Large intestine (tissue), 3 donors: ENCODE measurements around the gene JMJD8. TPM values are rescaled to one million over a fixed set of nuclear protein-coding genes. Genes with fewer than 3 reads are reported as not detected.
A peak's percentile ranks its signal among the peaks of the same experiment; 100 is the strongest.
"Not testable (repeated sequence)": the region's sequence is repeated elsewhere in the genome, so short reads cannot be mapped to it uniquely, and the experiment has no call there.

Experiments
- DNase-seq, 2 donors: peaks; one replicate each; pipeline versions ENCODE4 v3.0.0 to v3.0.0-alpha.2; 2013
- H3K27ac ChIP-seq: one replicate; pipeline ENCODE4 v1.5.1; 2013; ENCODE audit warnings: low read length
- H3K27me3 ChIP-seq: 2 replicates; pipeline ENCODE4 v1.6.1; 2013; ENCODE audit warnings: low read length; ENCODE audit not compliant: control insufficient read depth, insufficient read depth
- H3K36me3 ChIP-seq: 2 replicates; pipeline ENCODE4 v1.6.1; 2013; ENCODE audit warnings: low read length; ENCODE audit not compliant: control insufficient read depth, insufficient read depth
- H3K4me1 ChIP-seq: one replicate; pipeline ENCODE4 v1.6.1; 2013; ENCODE audit warnings: low read length; ENCODE audit not compliant: control insufficient read depth, insufficient read depth
- H3K4me3 ChIP-seq: one replicate; pipeline ENCODE4 v1.5.1; 2013; ENCODE audit warnings: low read length
- H3K9me3 ChIP-seq: one replicate; pipeline ENCODE4 v1.6.1; 2013; ENCODE audit warnings: mild to moderate bottlenecking, low read depth, low read length, moderate library complexity; ENCODE audit not compliant: control insufficient read depth
- WGBS: methylation state at CpG from one replicate; pipeline ENCODE4 v1.1.5; 2013; ENCODE audit warnings: low lambda C conversion rate; ENCODE audit not compliant: insufficient coverage; 5-methylcytosine and 5-hydroxymethylcytosine counted together
- polyA plus RNA-seq: library from polyadenylated mRNA; unstranded; fragments of 120-200 nt; gene quantifications from one replicate; pipeline ENCODE4 v1.2.1, GENCODE V29; 2013

Gene JMJD8
- polyA plus RNA-seq, 1 donor = 38.9 TPM

DNA sequence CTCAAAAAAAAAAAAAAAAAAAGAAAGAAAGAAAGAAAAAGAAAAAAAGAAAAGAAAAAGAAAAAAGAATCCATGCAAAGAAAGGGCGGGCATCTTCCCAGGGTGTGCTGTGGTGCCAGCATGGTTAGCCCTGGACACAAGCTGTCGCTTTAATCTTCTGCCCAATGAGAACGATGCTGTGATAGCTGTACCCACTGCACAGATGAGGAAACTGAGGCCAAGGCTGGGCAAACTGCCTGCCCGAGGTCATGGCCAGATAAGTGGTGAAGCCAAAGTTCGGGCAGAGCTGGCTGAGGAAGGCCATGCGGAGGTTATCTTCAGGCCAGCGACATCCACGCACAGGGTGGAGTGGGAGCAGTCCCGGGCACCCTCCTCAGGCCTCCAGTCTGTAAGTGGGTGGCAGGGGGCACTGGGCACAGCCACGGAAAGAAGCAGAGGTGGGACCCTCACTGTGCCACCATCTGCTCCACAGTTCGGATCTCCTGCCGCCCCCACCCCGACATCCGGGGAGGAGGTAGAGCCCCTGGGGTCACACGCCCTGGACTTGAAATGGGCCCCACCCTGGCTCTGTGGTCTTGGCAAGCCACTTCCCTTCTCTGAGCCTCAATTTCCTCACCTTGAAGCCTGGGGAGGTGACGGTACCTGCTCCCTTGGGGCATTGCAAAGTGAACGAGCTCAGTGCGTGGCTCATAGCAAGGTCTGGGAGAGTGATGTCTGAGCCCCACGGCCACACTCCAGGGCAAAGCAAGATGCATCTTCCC is 15.0 kb upstream of the JMJD8 start:
- Histone ChIP-seq H3K27ac (no peak overlapping the region), H3K4me3 (no peak overlapping the region), H3K27me3 (peaks cover 91% of the 10 kb centered on the region), H3K36me3 (no peaks in the 10 kb centered on the region), H3K4me1 (peaks cover 12% of the 10 kb centered on the region), H3K9me3 (peaks cover 18% of the 10 kb centered on the region)
- WGBS = no CpG with 5 or more reads among the region's 19 CpGs
- DNase-seq = no peak

DNA sequence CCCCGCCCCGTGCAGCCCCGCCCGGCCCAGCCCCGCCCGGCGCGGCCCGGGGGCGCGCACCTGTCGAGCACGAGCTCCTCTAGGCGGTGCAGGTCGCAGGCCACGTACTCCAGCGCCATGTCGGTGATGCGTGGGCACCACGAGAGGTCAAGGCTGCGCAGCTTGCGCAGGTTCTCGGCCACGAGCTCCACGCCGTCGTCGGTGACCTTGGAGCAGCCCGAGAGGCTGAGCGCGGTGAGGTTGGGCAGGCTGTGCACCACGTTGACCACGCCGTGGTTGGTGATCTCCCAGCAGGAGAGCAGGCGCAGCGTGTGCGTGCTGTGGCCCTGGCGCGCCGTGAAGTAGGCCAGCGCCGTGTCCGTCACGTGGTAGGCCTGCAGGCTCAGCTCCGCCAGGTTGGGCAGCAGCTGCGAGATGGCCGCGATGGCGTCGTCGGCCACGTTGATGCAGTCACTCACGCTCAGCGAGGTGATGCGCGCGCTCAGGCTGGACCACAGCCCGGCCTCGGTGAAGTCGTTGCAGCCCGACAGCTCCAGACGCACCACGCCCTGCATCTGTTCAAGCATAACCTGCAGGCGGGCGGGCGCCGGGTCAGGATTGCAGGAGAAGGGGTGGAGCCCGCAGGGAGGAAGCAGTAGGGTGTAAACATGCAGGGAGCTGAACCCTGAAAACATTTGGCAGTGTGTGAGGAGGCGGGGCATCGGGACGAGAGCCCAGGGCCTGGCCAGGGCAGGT is 11.4 kb upstream of the JMJD8 start:
- WGBS = no CpG with 5 or more reads among the region's 71 CpGs
- H3K4me3 ChIP-seq = no peak overlapping the region
- H3K27ac ChIP-seq = no peak overlapping the region
- peaks cover 13% of the 10 kb centered on the region for H3K4me1 ChIP-seq
- H3K27me3 ChIP-seq = peaks cover 83% of the 10 kb centered on the region
- H3K36me3 ChIP-seq = no peaks in the 10 kb centered on the region
- DNase-seq = peak in 1 of 2 donors; percentile 62
- H3K9me3 ChIP-seq = peaks cover 18% of the 10 kb centered on the region

DNA sequence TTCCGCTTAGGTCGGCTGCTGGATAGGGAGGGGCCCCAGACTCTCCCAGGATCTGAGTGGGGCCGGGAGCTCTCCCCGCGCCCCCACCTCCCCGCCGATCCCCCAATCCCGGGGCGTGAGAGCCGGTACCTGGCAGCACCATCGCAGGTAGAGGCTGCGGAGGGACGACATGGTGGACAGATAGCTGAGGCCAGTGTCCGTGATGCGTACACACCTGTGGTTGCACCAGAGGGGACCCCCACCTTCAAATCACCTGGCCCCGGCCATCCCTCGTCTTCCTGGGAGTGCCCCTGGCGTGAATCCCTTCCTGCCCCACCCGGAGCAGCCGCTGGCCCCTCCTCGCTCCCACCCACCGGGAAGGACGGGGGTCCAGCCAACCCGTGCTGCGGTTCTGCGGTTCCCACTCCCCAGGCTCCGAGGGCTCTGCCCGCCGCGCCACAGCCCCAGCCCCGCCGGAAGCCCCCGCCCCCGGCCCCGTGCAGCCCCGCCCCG is 10.8 kb upstream of the JMJD8 start:
- no CpG with 5 or more reads among the region's 37 CpGs for WGBS
- no peak overlapping the region for H3K4me3 ChIP-seq
- no peak overlapping the region for H3K27ac ChIP-seq
- peaks cover 13% of the 10 kb centered on the region for H3K4me1 ChIP-seq
- DNase-seq = no peak
- peaks cover 18% of the 10 kb centered on the region for H3K9me3 ChIP-seq
- H3K36me3 ChIP-seq = no peaks in the 10 kb centered on the region
- H3K27me3 ChIP-seq = peaks cover 77% of the 10 kb centered on the region

DNA sequence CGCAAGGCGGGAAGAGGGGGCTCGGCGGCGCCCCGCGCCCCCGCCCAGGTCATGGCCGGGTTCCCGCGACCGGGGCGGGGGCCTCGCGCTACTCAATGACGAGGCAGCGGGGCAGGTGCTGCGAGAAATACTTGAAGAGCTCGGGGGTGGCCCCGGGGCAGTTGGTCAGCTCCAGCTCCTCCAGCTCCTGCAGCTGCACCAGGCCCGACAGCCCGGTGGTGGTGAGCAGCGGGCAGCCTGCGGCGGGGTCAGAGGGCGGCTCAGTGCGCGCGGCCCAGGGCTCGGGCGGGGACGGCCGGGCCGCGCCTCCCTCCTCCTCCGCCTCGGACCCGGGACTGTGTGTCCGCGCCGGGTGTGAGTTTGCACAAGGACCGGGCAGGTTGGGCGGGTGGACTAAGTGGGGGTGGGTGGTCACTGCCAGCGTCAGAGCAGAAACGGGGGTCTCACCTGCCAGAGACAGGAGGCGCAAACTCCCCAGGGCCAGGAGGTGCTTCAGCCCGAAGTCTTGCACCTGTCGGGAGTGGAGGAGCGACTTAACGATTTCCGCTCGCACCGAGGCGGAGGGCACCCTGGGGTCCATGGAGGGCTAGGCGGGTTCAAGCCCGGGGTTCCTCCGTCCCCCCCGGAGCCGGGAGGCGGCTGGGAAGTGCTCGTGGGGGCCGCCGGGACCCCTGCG is 10.2 kb upstream of the JMJD8 start:
- H3K27me3 ChIP-seq = peaks cover 71% of the 10 kb centered on the region
- no peak overlapping the region for H3K4me3 ChIP-seq

DNA sequence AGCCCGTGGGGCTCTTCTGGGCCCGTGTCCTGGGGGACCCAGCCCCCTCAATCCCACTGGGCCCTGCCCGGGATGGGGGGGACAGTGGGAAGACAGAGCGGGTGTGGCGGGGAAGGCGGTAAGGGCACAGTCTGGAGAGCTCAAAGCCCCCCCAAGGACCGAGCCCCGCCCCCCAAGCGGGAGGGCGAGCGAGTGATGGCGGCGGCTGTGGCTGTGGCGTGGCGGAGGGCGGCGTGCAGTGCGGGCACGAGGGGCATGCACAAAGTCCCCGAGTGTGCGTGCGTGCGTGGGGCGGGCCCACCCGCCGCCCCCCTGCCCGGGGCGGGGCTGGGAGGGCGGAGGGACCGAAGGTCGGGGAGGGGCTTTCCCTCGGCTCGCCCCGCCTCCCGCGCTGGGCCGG is 9.6 kb upstream of the JMJD8 start:
- WGBS = no CpG with 5 or more reads among the region's 37 CpGs

More for the DNA sequence above, 10.2 kb upstream of the JMJD8 start:
- no peak for DNase-seq
- Histone ChIP-seq H3K36me3 (no peaks in the 10 kb centered on the region), H3K4me1 (peaks cover 17% of the 10 kb centered on the region), H3K9me3 (peaks cover 18% of the 10 kb centered on the region), H3K27ac (no peak overlapping the region)
- WGBS = no CpG with 5 or more reads among the region's 64 CpGs

DNA sequence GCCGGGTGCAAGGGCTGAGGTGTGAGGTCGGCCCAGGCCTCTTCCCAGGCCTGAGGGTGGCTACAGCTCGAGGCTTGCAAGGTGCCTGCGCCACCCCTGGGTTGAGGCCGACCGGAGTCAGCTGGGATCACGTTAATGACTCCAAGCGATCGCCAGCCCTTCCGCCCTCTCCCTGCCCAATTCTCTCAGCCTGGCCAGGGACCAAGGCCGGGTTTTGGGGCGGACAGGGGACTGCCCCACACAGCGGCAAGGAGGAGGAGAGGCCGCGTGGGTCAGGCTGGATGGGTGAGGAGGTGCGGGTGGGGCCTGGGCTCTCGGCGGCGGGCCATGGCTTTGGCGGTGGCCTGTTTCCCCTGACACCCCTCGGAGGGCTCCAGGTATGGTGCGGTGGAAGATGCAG is 9.2 kb upstream of the JMJD8 start:
- no peaks in the 10 kb centered on the region for H3K36me3 ChIP-seq
- no peak for DNase-seq
- peaks cover 18% of the 10 kb centered on the region for H3K9me3 ChIP-seq
- no peak overlapping the region for H3K27ac ChIP-seq
- H3K4me1 ChIP-seq = peaks cover 21% of the 10 kb centered on the region
- no CpG with 5 or more reads among the region's 22 CpGs for WGBS
- H3K4me3 ChIP-seq = no peak overlapping the region
- peaks cover 63% of the 10 kb centered on the region for H3K27me3 ChIP-seq

More for the DNA sequence above, 9.6 kb upstream of the JMJD8 start:
- Histone ChIP-seq H3K27me3 (peaks cover 66% of the 10 kb centered on the region), H3K4me3 (no peak overlapping the region), H3K36me3 (no peaks in the 10 kb centered on the region), H3K4me1 (peaks cover 21% of the 10 kb centered on the region), H3K27ac (no peak overlapping the region), H3K9me3 (peaks cover 18% of the 10 kb centered on the region)
- DNase-seq = peak in 1 of 2 donors; percentile 38

DNA sequence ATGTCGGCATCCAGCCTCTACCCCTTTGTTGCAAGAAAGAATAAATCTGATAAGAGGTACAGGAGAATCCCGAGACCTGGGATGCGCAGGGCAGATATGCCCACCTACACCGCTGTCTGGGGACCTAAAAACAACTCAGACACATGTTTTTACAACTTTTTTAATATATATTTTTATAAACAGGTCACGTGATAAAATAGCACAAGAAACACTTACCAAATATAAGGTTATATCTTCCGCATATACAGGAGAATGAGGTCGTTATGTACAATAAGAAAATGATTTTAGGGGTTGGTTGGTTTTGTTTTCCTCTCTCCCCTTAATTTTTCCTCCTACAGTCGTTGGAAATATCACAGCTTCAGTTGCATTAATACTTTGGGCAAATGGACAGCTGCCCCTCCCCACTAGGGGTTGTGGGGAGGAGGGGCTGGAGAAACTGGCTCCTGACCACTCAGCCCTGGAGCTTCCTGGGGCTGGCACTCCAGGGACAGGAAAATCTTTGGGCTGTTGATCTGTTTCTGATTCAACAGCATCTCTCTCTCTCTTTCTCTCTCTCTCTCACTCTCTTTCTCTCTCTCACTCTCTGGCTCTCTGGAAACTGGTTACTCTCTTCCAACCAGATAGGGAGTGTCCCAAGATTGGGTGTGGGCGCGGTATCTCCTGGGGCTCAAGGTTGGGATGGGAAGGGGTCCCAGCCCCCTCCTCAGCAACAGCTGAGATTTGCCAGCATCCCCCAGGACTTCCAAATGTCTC is 8.4 kb upstream of the JMJD8 start:
- Histone ChIP-seq H3K27me3 (peaks cover 57% of the 10 kb centered on the region), H3K4me1 (peaks cover 21% of the 10 kb centered on the region)

DNA sequence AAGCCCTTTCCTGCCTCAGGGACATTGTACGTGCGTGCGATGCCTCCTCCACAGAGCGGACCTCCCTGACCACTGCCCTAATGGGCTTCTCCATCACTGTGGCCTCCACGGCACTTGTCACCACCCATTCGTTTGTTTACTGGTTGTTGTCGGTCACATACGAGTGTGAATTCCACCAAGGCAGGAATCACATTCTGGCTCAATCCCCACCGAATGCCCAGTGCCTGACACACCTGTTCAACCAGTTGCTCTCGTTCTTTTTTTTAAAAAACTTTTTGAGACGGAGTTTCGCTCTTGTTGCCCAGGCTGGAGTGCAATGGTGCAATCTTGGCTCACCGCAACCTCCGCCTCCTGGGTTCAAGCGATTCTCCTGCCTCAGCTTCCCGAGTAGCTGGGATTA is 7.1 kb upstream of the JMJD8 start:
- Histone ChIP-seq H3K36me3 (peaks cover 13% of the 10 kb centered on the region), H3K9me3 (peaks cover 24% of the 10 kb centered on the region), H3K4me1 (peaks cover 21% of the 10 kb centered on the region), H3K27me3 (peaks cover 47% of the 10 kb centered on the region)
- not testable (repeated sequence) for DNase-seq, H3K4me3 ChIP-seq, H3K27ac ChIP-seq
- WGBS = no CpG with 5 or more reads among the region's 16 CpGs

More for the DNA sequence above, 8.4 kb upstream of the JMJD8 start:
- no peak overlapping the region for H3K27ac ChIP-seq
- no peak for DNase-seq
- H3K36me3 ChIP-seq = peaks cover 5% of the 10 kb centered on the region
- 63% methylated on average over 5 of the region's 10 CpGs for WGBS
- H3K9me3 ChIP-seq = peaks cover 18% of the 10 kb centered on the region
- H3K4me3 ChIP-seq = no peak overlapping the region

DNA sequence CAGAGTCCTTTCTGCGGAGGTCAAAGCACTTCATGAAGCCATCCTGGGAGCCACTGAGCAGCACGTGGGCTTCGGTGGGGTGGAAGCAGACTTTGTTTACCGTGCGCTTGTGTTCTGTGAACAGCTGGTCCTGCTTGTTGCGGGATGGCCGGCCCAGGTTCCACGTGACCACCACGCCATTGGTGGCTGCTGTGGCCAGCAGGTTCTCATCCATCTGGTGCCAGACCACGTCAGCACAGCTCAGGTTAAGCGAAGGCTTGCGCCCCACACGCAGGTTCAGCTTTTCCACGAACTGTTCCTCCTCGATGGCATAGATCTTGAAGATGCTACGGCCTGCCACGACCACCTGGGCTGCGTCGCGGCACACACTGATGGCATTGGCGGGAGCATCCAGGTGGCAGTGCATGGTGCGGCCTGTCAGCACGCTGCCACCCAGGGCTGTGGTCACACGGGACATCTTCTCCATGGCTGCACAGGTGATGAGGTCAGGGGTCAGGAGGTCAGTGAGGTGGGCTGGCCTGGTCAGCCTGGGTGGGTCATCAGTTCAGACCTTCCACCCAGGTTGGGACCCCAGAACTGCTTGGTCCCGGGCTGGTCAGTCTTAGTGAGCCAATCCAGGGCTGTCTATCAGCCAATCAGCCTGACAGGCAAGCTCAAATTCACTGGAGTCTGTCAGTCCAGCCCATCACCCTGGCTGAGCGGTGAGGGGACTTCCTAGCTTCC is 5.2 kb upstream of the JMJD8 start:
- H3K9me3 ChIP-seq = peaks cover 19% of the 10 kb centered on the region
- no peak for DNase-seq
- no peak overlapping the region for H3K27ac ChIP-seq
- WGBS = no CpG with 5 or more reads among the region's 26 CpGs
- peaks cover 19% of the 10 kb centered on the region for H3K36me3 ChIP-seq
- peak overlapping the region; percentile 71 for H3K4me3 ChIP-seq
- peaks cover 29% of the 10 kb centered on the region for H3K27me3 ChIP-seq
- peaks cover 13% of the 10 kb centered on the region for H3K4me1 ChIP-seq
